ENCODE data around the gene VILL.

GRCh38 chr3:38011111-38011510 is 20.5 kb downstream of the VILL start:
- TF ChIP-seq CTCF (conservative IDR thresholded peaks at IDR 0.05; ENCODE audit: low read depth, low read length) (no peak), EZH2 (IDR thresholded peaks at IDR 0.05; ENCODE audit: borderline replicate concordance, low read depth, low read length, poor library complexity, severe bottlenecking) (no peak)
